Naive thymus-derived CD4-positive, alpha-beta T cell (primary cell): Measurements from ENCODE around the gene DENND4A. TPM values are rescaled to one million over a fixed set of nuclear protein-coding genes. Genes with fewer than 3 reads are reported as not detected.

Experiments used
- ATAC-seq: fragments of 150-1000 bp; cut with Tn5 transposase; 2 replicates; pipeline ENCODE4 v1.10.0; 2021; ENCODE audit warnings: mild to moderate bottlenecking, moderate library complexity
- CTCF ChIA-PET: fragments of 350-600 bp; sonication (Branson Sonifier 250); formaldehyde crosslinking; loops from one replicate; lab custom pipeline; 2021; ENCODE audit warnings: antibody characterized with exemption; lab: Charles Lee
- POLR2A ChIA-PET: fragments of 350-600 bp; sonication (Branson Sonifier 250); formaldehyde crosslinking; loops from one replicate; lab custom pipeline; 2021; ENCODE audit warnings: antibody characterized with exemption, inconsistent platforms; lab: Charles Lee
- DNase-seq, 9 donors: peaks; one replicate each; pipeline versions ENCODE4 v3.0.0 to v3.0.0-alpha.2; 2020 to 2022; ENCODE audit warnings: mixed read lengths in 1 of 9
- H3K27ac ChIP-seq: one replicate; pipeline ENCODE4 v1.7.0; 2013; ENCODE audit warnings: mild to moderate bottlenecking, low read depth, low read length, moderate library complexity
- H3K27me3 ChIP-seq, 2 donors: one replicate each; pipeline ENCODE4 v1.7.0; 2013; ENCODE audit warnings: low read length in 2 of 2, mild to moderate bottlenecking in 2 of 2, moderate library complexity in 2 of 2; ENCODE audit not compliant: control insufficient read depth in 2 of 2, insufficient read depth in 2 of 2
- H3K36me3 ChIP-seq, 3 experiments: 1 replicate in 2 of 3; 2 replicates in 1 of 3; pipeline ENCODE4 v1.7.0; 2013; ENCODE audit warnings: low read length in 3 of 3, mild to moderate bottlenecking in 3 of 3, moderate library complexity in 1 of 3; ENCODE audit not compliant: insufficient read depth in 3 of 3, control insufficient read depth in 2 of 3
- H3K4me1 ChIP-seq, 2 donors: one replicate each; pipeline ENCODE4 v1.7.0; 2013; ENCODE audit warnings: low read length in 2 of 2, mild to moderate bottlenecking in 2 of 2, moderate library complexity in 1 of 2; ENCODE audit not compliant: control insufficient read depth in 2 of 2, insufficient read depth in 2 of 2
- H3K4me3 ChIP-seq: 2 replicates; pipeline ENCODE4 v1.7.0; 2013; ENCODE audit warnings: mild to moderate bottlenecking, low read length
- H3K9me3 ChIP-seq, 3 experiments: 1 replicate in 2 of 3; 2 replicates in 1 of 3; pipeline ENCODE4 v1.7.0; 2013; ENCODE audit warnings: low read length in 3 of 3; ENCODE audit not compliant: control insufficient read depth in 2 of 3
- H3K27ac Mint-ChIP-seq, 9 donors: one replicate each; pipeline ENCODE4 v1.8.0; 2020 to 2022; ENCODE audit warnings: mixed read lengths in 9 of 9, mild to moderate bottlenecking in 8 of 9, moderate library complexity in 5 of 9, inconsistent platforms in 2 of 9
- H3K27me3 Mint-ChIP-seq, 5 donors: one replicate each; pipeline ENCODE4 v1.8.0; 2021 to 2022; ENCODE audit warnings: mixed read lengths in 5 of 5, mild to moderate bottlenecking in 1 of 5
- H3K36me3 Mint-ChIP-seq, 5 donors: one replicate each; pipeline ENCODE4 v1.8.0; 2020 to 2022; ENCODE audit warnings: mixed read lengths in 5 of 5, mild to moderate bottlenecking in 3 of 5, inconsistent platforms in 1 of 5
- H3K4me1 Mint-ChIP-seq, 7 donors: one replicate each; pipeline ENCODE4 v1.8.0; 2020 to 2022; ENCODE audit warnings: mixed read lengths in 7 of 7, mild to moderate bottlenecking in 3 of 7, inconsistent platforms in 1 of 7
- H3K4me3 Mint-ChIP-seq, 10 donors: one replicate each; pipeline ENCODE4 v1.8.0; 2020 to 2022; ENCODE audit warnings: mild to moderate bottlenecking in 10 of 10, mixed read lengths in 10 of 10, moderate library complexity in 6 of 10, inconsistent platforms in 2 of 10
- H3K9me3 Mint-ChIP-seq, 11 donors: one replicate each; pipeline ENCODE4 v1.8.0; 2020 to 2022; ENCODE audit warnings: mixed read lengths in 11 of 11, mild to moderate bottlenecking in 4 of 11, inconsistent platforms in 1 of 11, moderate library complexity in 1 of 11
- intact Hi-C, 2 donors: fragments of 100-400 bp; cut with micrococcal nuclease; formaldehyde crosslinking; loops; one replicate each; pipeline ENCODE4 v1.15.1; 2023
- polyA plus RNA-seq, 2 donors: library from polyadenylated mRNA; unstranded; fragments of 300-500 nt; fragmentation: Illumina TruSeq; gene quantifications; one replicate each; pipeline ENCODE4 v1.2.3, GENCODE V29; 2021
- total RNA-seq, 6 experiments: library from RNA in 5 of 6; stranded (reverse) in 5 of 6; gene quantifications; 1 replicate in 5 of 6; 2 replicates in 1 of 6; pipeline ENCODE4 v1.2.3 and lab custom pipeline; 2021 to 2026

The DENND4A gene
- total and polyA plus RNA-seq, 7 experiments from 2014 or later: 14.1 to 67.9 (median 59.1) TPM

- Histone ChIP-seq H3K27me3 (no peaks in the 10 kb centered on the region), H3K36me3 (peaks cover 0 to 26% (median 13%) of the 10 kb centered on the region in 3 experiments), H3K4me1 (no peaks in the 10 kb centered on the region), H3K9me3 (no peaks in the 10 kb centered on the region), H3K4me3 (no peak overlapping the region), H3K27ac (no peak overlapping the region)
- no peaks in the 10 kb centered on the region for H3K9me3 Mint-ChIP-seq
- H3K4me1 Mint-ChIP-seq: peaks cover 0 to 2% (median 0%) of the 10 kb centered on the region in 7 donors
- ChIA-PET POLR2A (no interaction called here), CTCF (interaction anchor here (1.4 kb wide), 1 partner anchor 17 kb away, joined by 4 read pairs; no protein-coding TSS in a partner anchor)
- no peak for DNase-seq
- H3K4me3 Mint-ChIP-seq: no peak overlapping the region
- H3K36me3 Mint-ChIP-seq: peaks cover 3 to 40% (median 9%) of the 10 kb centered on the region in 5 donors
- intact Hi-C loops: no loop called here
- H3K27ac Mint-ChIP-seq: peak overlapping the region in 1 of 9 donors; percentile 46
- no peaks in the 10 kb centered on the region for H3K27me3 Mint-ChIP-seq
- no peak for ATAC-seq
These were observed 136.6 kb downstream of the DENND4A start for GRCh38 chr15:65655457-65655856.

DNA sequence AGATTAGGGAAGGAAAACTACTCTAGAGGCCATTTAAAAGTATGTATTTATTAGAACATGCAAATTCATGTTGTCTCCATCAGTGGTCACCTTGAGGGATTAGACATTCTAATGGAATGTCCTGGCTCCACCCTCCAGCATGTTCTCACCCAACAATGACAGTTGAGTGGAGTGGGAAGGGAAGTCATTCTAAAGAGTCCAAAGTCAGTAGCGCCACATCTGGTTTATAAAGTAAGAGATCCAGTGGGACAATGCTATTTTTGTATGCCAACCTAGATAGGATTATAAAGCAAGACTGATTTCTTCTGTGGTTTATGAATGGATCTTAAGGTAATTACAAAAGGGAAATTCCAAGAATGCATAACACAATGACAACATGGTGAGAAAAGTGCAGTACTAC is 137.1 kb downstream of the DENND4A start:
- H3K36me3 Mint-ChIP-seq: peaks cover 3 to 40% (median 9%) of the 10 kb centered on the region in 5 donors
- intact Hi-C loops: no loop called here
- peak overlapping the region in 3 of 9 donors; percentile 15 to 60 (median 60) for H3K27ac Mint-ChIP-seq
- H3K4me1 Mint-ChIP-seq: peaks cover 0 to 6% (median 0%) of the 10 kb centered on the region in 7 donors
- Histone ChIP-seq H3K4me1 (no peaks in the 10 kb centered on the region), H3K27ac (no peak overlapping the region), H3K4me3 (no peak overlapping the region), H3K36me3 (peaks cover 0 to 29% (median 11%) of the 10 kb centered on the region in 3 experiments), H3K9me3 (no peaks in the 10 kb centered on the region), H3K27me3 (no peaks in the 10 kb centered on the region)
- CTCF ChIA-PET: interaction anchor here (1.4 kb wide), 1 partner anchor 16 kb away, joined by 4 read pairs; no protein-coding TSS in a partner anchor
- POLR2A ChIA-PET: no interaction called here
- no peak overlapping the region for H3K4me3 Mint-ChIP-seq
- DNase-seq (no peak), ATAC-seq (no peak)
- H3K27me3 Mint-ChIP-seq: no peaks in the 10 kb centered on the region
- H3K9me3 Mint-ChIP-seq: peaks cover 0 to 2% (median 0%) of the 10 kb centered on the region in 11 donors

GRCh38 chr15:65653801-65654521 is 138.1 kb downstream of the DENND4A start:
- ChIA-PET POLR2A (no interaction called here), CTCF (interaction anchor here (0.6 kb wide), 1 partner anchor 212 kb away, joined by 3 read pairs; no protein-coding TSS in a partner anchor)
- H3K4me3 Mint-ChIP-seq: no peak overlapping the region
- intact Hi-C loops: no loop called here
- DNase-seq (no peak), ATAC-seq (no peak)
- H3K4me1 Mint-ChIP-seq: peaks cover 0 to 6% (median 0%) of the 10 kb centered on the region in 7 donors
- no peaks in the 10 kb centered on the region for H3K9me3 ChIP-seq
- H3K36me3 Mint-ChIP-seq: peaks cover 3 to 38% (median 9%) of the 10 kb centered on the region in 5 donors
- no peaks in the 10 kb centered on the region for H3K27me3 ChIP-seq
- H3K27ac ChIP-seq: no peak overlapping the region
- no peaks in the 10 kb centered on the region for H3K27me3 Mint-ChIP-seq
- no peak overlapping the region for H3K4me3 ChIP-seq
- no peaks in the 10 kb centered on the region for H3K4me1 ChIP-seq
- peaks cover 0 to 29% (median 6%) of the 10 kb centered on the region in 3 experiments for H3K36me3 ChIP-seq
- H3K27ac Mint-ChIP-seq: peak overlapping the region in 5 of 9 donors; percentile 2 to 34 (median 5)
- peaks cover 0 to 2% (median 0%) of the 10 kb centered on the region in 11 donors for H3K9me3 Mint-ChIP-seq

GRCh38 chr15:65653341-65653740 is 138.8 kb downstream of the DENND4A start:
- H3K9me3 Mint-ChIP-seq: peaks cover 0 to 2% (median 0%) of the 10 kb centered on the region in 11 donors
- Histone ChIP-seq H3K27me3 (no peaks in the 10 kb centered on the region), H3K36me3 (peaks cover 0 to 29% (median 6%) of the 10 kb centered on the region in 3 experiments), H3K9me3 (no peaks in the 10 kb centered on the region), H3K27ac (no peak overlapping the region), H3K4me1 (no peaks in the 10 kb centered on the region), H3K4me3 (no peak overlapping the region)
- H3K36me3 Mint-ChIP-seq: peaks cover 0 to 34% (median 9%) of the 10 kb centered on the region in 5 donors
- ATAC-seq (no peak), DNase-seq (no peak)
- H3K27me3 Mint-ChIP-seq: no peaks in the 10 kb centered on the region
- CTCF ChIA-PET: interaction anchor here (0.6 kb wide), 1 partner anchor 213 kb away, joined by 3 read pairs; no protein-coding TSS in a partner anchor
- peaks cover 0 to 6% (median 0%) of the 10 kb centered on the region in 7 donors for H3K4me1 Mint-ChIP-seq
- POLR2A ChIA-PET: no interaction called here
- H3K27ac Mint-ChIP-seq: peak overlapping the region in 4 of 9 donors; percentile 21 to 74 (median 50)
- no peak overlapping the region for H3K4me3 Mint-ChIP-seq
- intact Hi-C loops: no loop called here

DNA sequence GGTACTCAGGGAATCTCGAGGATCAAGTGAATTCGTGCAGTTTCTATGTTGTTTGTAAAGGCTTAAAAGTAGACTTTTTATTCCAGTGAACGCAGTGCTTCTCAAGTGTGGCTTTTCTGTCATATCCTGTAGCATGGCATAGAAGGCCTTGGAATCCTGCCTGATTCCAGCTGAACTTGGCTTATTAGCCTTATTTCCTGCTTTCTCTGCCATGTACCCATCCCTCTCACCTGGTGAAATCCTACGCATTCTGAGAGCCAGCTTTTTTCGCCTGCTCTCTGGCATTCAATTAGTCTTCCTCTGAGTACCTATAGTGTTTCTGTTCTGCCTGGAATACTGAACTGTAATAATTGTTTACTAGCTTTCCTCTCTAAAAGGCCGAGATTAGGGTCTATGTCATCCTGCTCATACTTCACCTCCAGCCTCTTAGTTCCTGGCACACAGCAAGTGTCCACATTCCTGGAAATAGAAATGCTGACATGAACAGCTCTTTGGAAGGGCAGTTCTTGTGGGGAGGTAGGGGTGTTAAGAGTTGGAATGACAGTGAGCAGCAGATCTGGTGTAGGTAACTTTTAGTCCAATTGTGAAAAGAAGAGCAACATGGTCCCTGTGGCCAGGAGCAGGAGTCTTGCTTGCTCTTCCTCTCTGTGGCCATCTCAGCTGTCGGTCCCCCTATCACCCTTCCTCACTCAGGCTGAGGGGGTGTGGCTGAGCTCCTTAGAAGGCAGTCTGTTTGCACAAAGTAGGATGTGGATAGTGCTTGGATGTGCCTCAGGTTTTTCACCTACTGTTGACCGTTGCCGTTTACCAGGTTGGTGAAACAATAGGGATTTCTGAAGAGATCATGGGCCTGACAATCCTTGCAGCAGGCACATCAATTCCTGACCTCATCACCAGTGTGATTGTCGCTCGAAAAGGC is 140.0 kb downstream of the DENND4A start:
- Histone ChIP-seq H3K36me3 (peaks cover 0 to 24% (median 6%) of the 10 kb centered on the region in 3 experiments), H3K27me3 (no peaks in the 10 kb centered on the region), H3K4me3 (no peak overlapping the region), H3K27ac (no peak overlapping the region), H3K9me3 (no peaks in the 10 kb centered on the region), H3K4me1 (no peaks in the 10 kb centered on the region)
- intact Hi-C loops: no loop called here
- Mint-ChIP-seq H3K9me3 (peaks cover 0 to 2% (median 0%) of the 10 kb centered on the region in 11 donors), H3K4me3 (peak overlapping the region in 1 of 10 donors; percentile 7), H3K27me3 (no peaks in the 10 kb centered on the region), H3K36me3 (peaks cover 0 to 34% (median 9%) of the 10 kb centered on the region in 5 donors), H3K4me1 (peaks cover 0 to 6% (median 0%) of the 10 kb centered on the region in 7 donors), H3K27ac (peak overlapping the region in 8 of 9 donors; percentile 5 to 76 (median 30))
- no peak for ATAC-seq
- no peak for DNase-seq
- POLR2A ChIA-PET: no interaction called here
- CTCF ChIA-PET: no interaction called here

DNA sequence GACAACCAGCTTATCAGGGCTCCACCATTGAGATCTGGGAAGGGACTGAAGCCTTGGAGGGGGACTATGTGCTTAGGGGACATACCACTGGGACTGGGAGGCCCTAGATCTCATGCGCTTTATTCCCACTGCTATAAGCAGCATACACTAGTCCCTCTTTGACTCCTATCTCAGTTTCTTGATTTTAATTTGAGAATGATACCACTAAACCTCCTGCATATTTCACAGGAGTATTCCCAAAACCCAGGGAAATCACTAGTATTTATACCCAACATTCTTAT is 141.1 kb downstream of the DENND4A start:
- POLR2A ChIA-PET: no interaction called here
- H3K27me3 Mint-ChIP-seq: no peaks in the 10 kb centered on the region
- CTCF ChIA-PET: no interaction called here
- Histone ChIP-seq H3K27me3 (no peaks in the 10 kb centered on the region), H3K4me3 (no peak overlapping the region), H3K36me3 (peaks cover 0 to 24% (median 6%) of the 10 kb centered on the region in 3 experiments), H3K4me1 (no peaks in the 10 kb centered on the region), H3K27ac (no peak overlapping the region), H3K9me3 (no peaks in the 10 kb centered on the region)
- peaks cover 0 to 33% (median 9%) of the 10 kb centered on the region in 5 donors for H3K36me3 Mint-ChIP-seq
- peaks cover 0 to 2% (median 0%) of the 10 kb centered on the region in 11 donors for H3K9me3 Mint-ChIP-seq
- ATAC-seq (no peak), DNase-seq (no peak)
- intact Hi-C loops: no loop called here
- H3K27ac Mint-ChIP-seq: no peak overlapping the region
- H3K4me3 Mint-ChIP-seq: no peak overlapping the region
- H3K4me1 Mint-ChIP-seq: peaks cover 0 to 6% (median 0%) of the 10 kb centered on the region in 7 donors
